Parathyroid adenoma (tissue), 2 donors: ENCODE data around the gene FOLR1.
"Not testable (repeated sequence)": the region's sequence is repeated elsewhere in the genome, so short reads cannot be mapped to it uniquely, and the experiment has no call there.

ENCODE experiments used
- H2AFZ ChIP-seq: fragments of 300-600 bp; sonication (generic); one replicate; pipeline ENCODE4 v1.7.0; 2017; ENCODE audit warnings: antibody characterized with exemption, mild to moderate bottlenecking
- H3K27ac ChIP-seq: fragments of 300-600 bp; sonication (generic); one replicate; pipeline ENCODE4 v1.7.0; 2017
- H3K27me3 ChIP-seq: fragments of 300-600 bp; sonication (generic); one replicate; pipeline ENCODE4 v1.7.0; 2017; ENCODE audit warnings: low read length; ENCODE audit not compliant: control insufficient read depth, insufficient read depth
- H3K36me3 ChIP-seq: fragments of 300-600 bp; sonication (generic); one replicate; pipeline ENCODE4 v1.7.0; 2017; ENCODE audit warnings: low read length; ENCODE audit not compliant: control insufficient read depth, insufficient read depth
- H3K4me1 ChIP-seq: fragments of 300-600 bp; sonication (generic); one replicate; pipeline ENCODE4 v1.7.0; 2017; ENCODE audit warnings: control low read depth
- H3K4me2 ChIP-seq: fragments of 300-600 bp; sonication (generic); one replicate; pipeline ENCODE4 v1.7.0; 2017; ENCODE audit warnings: low read length
- H3K4me3 ChIP-seq: fragments of 300-600 bp; sonication (generic); one replicate; pipeline ENCODE4 v1.7.0; 2017; ENCODE audit warnings: low read depth, low read length
- H3K79me2 ChIP-seq: fragments of 300-600 bp; sonication (generic); one replicate; pipeline ENCODE4 v1.7.0; 2017; ENCODE audit warnings: control low read depth
- H3K9ac ChIP-seq: fragments of 300-600 bp; sonication (generic); one replicate; pipeline ENCODE4 v1.7.0; 2017; ENCODE audit warnings: mild to moderate bottlenecking
- H3K9me3 ChIP-seq: fragments of 300-600 bp; sonication (generic); one replicate; pipeline ENCODE4 v1.7.0; 2017; ENCODE audit warnings: low read length; ENCODE audit not compliant: control insufficient read depth
- TF ChIP-seq, protein P1 (sequence below): fragments of 300-600 bp; sonication (generic); IDR thresholded peaks from one replicate; pipeline ENCODE4 v1.7.0; 2017; ENCODE audit warnings: antibody characterized with exemption, mild to moderate bottlenecking
- donor health status: primary hyperparathyroidism.

FOLR1 gene

DNA sequence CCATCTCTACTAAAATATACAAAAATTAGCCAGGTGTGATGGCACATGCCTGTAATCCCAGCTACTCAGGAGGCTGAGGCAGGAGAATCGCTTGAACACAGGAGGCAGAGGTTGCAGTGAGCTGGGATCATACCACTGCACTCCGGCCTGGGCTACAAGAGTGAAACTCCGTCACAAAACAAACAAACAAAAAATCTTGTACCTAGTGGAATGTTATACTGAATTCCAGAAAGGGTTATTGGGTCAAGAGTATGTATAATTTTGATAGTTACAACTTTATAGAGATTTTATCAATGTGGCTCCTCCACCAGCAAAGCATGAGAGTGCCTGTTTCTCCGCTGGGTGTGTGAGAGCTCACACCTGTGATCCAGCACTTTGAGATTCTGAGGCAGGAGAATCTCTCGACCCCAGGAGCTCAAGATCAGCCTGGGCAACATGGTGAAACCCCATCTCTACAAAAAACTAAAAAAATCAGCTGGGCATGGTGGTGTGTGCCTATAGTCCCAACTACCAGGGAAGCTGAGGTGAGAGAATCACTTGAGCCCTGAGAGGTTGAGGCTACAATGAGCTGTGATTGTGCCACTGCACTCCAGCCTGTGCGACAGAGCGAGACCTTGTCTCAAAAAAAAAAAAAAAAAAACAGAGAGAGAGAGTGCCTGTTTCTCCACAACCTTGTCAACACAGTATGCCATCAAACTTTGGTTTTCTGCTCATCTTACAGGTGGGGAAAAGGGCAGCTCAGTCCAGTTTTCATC is 12.7 kb upstream of the FOLR1 start:
- Histone ChIP-seq H2AFZ (no peak overlapping the region), H3K79me2 (no peaks in the 10 kb centered on the region), H3K4me1 (no peaks in the 10 kb centered on the region), H3K36me3 (no peaks in the 10 kb centered on the region), H3K9me3 (no peaks in the 10 kb centered on the region), H3K4me3 (no peak overlapping the region), H3K27me3 (no peaks in the 10 kb centered on the region), H3K9ac (no peak overlapping the region), H3K27ac (no peak overlapping the region), H3K4me2 (no peak overlapping the region)
- TF ChIP-seq, protein P1, sequence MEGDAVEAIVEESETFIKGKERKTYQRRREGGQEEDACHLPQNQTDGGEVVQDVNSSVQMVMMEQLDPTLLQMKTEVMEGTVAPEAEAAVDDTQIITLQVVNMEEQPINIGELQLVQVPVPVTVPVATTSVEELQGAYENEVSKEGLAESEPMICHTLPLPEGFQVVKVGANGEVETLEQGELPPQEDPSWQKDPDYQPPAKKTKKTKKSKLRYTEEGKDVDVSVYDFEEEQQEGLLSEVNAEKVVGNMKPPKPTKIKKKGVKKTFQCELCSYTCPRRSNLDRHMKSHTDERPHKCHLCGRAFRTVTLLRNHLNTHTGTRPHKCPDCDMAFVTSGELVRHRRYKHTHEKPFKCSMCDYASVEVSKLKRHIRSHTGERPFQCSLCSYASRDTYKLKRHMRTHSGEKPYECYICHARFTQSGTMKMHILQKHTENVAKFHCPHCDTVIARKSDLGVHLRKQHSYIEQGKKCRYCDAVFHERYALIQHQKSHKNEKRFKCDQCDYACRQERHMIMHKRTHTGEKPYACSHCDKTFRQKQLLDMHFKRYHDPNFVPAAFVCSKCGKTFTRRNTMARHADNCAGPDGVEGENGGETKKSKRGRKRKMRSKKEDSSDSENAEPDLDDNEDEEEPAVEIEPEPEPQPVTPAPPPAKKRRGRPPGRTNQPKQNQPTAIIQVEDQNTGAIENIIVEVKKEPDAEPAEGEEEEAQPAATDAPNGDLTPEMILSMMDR: no peak

DNA sequence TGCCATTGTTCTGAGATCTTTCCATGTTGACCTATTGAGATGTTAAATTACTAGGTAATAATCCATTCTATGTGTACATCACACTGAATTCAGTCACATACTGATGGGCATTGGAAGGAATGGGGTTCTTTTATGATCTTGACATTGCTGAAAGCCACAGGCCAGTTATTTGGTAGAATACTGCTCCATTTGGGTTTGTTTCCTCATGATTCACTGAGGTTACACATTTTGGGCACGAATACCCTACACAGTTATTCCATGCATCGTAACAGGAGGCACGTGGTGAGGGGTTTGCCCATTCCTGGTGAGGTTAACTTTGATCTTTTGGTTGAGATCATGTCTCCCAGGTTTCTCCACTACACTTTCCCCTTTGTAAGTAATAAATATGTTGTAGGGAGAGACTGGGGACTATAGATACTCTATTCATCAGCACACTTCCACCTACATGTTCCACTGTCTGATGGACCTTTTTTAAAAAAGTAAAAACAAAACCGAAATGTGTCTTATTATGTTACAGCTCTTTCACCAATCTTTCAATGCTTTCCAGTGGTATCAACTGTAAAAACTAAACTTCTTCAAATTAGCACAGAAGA is 12.0 kb upstream of the FOLR1 start:
- Histone ChIP-seq H3K9me3 (no peaks in the 10 kb centered on the region), H3K36me3 (no peaks in the 10 kb centered on the region), H3K27me3 (no peaks in the 10 kb centered on the region), H3K4me2 (no peak overlapping the region), H3K9ac (no peak overlapping the region), H3K27ac (no peak overlapping the region), H3K4me1 (no peaks in the 10 kb centered on the region), H3K4me3 (no peak overlapping the region), H3K79me2 (no peaks in the 10 kb centered on the region), H2AFZ (no peak overlapping the region)
- TF ChIP-seq, protein P1: no peak

DNA sequence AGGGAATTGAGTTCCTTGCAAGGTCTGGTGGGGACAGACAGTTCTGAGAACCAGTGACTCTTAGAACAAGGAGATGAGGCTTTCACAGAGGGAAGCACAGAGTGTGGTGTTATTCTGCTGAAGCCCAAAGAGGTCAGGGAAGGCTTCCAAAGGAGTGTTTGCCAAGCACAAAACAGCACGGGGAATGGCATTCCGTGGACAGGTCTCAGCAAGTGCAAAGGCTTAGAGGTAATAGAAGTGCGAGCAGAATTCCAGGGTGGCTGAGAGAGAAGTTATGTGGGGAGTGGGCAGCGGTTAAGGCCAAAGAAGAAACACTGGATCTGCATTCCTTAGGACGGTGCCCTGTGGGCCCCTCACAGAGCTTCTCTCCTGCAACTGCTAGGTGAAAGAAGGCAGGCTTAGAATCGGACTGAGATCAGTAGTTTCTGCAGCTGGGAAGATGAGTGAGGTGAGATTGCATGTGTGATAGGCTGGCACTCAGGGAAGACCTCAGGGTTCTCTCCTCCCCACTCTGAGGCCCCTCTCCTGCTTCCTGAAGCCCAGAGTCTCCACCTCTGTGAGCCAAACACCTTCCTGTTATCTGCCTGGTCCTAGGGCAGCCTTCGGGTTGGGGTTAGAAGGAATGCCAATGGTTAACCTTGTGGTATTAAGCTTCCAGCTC is 10.9 kb upstream of the FOLR1 start:
- H3K27ac ChIP-seq: not testable (repeated sequence)

DNA sequence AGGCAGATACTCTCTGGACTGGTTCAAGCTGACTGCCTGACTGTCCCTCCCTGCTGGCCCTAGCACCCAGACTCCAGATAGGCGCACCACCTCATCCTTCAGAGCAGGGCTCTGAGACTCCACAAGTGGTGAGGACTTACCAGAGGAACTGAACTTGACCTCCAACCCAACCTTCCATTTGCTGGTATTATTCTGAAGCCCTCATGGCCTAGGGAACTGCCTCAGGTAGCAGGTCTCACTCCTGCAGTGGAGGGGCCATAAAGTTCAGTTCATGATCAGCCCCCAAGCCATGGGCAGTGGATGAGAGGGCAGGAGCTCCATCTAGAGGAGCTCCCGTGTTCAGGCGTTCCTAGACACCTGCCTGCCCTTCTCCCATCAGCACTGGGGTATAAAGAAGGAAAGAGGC is 10.4 kb upstream of the FOLR1 start:
- H3K4me3 ChIP-seq, H3K4me1 ChIP-seq, H3K36me3 ChIP-seq, H3K27ac ChIP-seq, H3K79me2 ChIP-seq, H3K9me3 ChIP-seq, H3K9ac ChIP-seq, H3K4me2 ChIP-seq, H3K27me3 ChIP-seq: not testable (repeated sequence)
- H2AFZ ChIP-seq: peak overlapping the region; percentile 56

More for the DNA sequence above, 10.9 kb upstream of the FOLR1 start:
- H3K27me3 ChIP-seq, H3K9ac ChIP-seq, H3K36me3 ChIP-seq, H3K9me3 ChIP-seq, H3K4me3 ChIP-seq, H3K4me1 ChIP-seq, H3K4me2 ChIP-seq, H3K79me2 ChIP-seq: not testable (repeated sequence)
- peak overlapping the region; percentile 56 for H2AFZ ChIP-seq

DNA sequence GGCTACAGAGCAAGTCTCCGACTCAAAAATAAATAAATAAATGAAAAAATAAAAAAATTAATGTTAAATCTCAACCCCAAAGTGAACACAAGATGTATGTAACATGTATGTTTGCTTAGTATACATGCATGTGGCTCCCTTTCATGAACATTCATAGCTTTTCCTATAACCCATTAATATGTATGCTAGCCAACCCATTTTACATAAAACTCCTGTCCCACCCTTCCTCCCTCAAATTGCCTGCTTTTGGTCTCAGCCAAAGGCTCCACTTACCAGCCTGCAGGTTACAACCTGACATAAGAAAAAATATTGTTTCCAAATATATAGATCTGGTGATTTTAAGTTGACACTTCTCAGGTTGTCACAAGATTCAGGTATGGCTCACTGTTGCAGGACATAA is 3.7 kb upstream of the FOLR1 start:
- H3K4me2 ChIP-seq: no peak overlapping the region
- H3K4me1 ChIP-seq: peaks cover 2% of the 10 kb centered on the region
- no peaks in the 10 kb centered on the region for H3K36me3 ChIP-seq
- no peaks in the 10 kb centered on the region for H3K27me3 ChIP-seq
- H3K79me2 ChIP-seq: no peaks in the 10 kb centered on the region
- H3K4me3 ChIP-seq: no peak overlapping the region
- no peak overlapping the region for H3K9ac ChIP-seq
- TF ChIP-seq, protein P1: no peak
- no peak overlapping the region for H2AFZ ChIP-seq
- no peaks in the 10 kb centered on the region for H3K9me3 ChIP-seq
- H3K27ac ChIP-seq: no peak overlapping the region
